PC-9 (cell line): ENCODE data around the gene TEX53. TPM values are rescaled to one million over a fixed set of nuclear protein-coding genes. Genes with fewer than 3 reads are reported as not detected.

ENCODE experiments used
- BruUV-seq: library from RNA; stranded (reverse); fragments of 400-500 nt; replicated peaks from 2 replicates; lab custom pipeline; 2021; lab: Mats Ljungman, UMichigan
- CTCF ChIA-PET: fragments of 300-600 bp; sonication (Branson Sonifier 250); formaldehyde crosslinking; loops from one replicate; lab custom pipeline; 2022; ENCODE audit warnings: antibody characterized with exemption; lab: Charles Lee
- POLR2A ChIA-PET: fragments of 300-600 bp; sonication (Branson Sonifier 250); formaldehyde crosslinking; loops from one replicate; lab custom pipeline; 2022; ENCODE audit warnings: antibody characterized with exemption; ENCODE audit not compliant: unreplicated experiment; lab: Charles Lee
- DNase-seq, 2 experiments: peaks; one replicate each; pipeline versions ENCODE4 v3.0.0 to v3.0.0-alpha.2; 2015 to 2022; ENCODE audit warnings: mixed read lengths in 1 of 2
- H2AFZ ChIP-seq: fragments of 200-600 bp; sonication (generic); 2 replicates; pipeline ENCODE4 v1.8.1; 2017; ENCODE audit warnings: antibody characterized with exemption
- H3F3A ChIP-seq: fragments of 200-600 bp; sonication (generic); 2 replicates; pipeline ENCODE4 v1.8.1; 2017; ENCODE audit warnings: antibody characterized with exemption, mild to moderate bottlenecking, low read depth; ENCODE audit not compliant: insufficient read depth
- H3K27ac ChIP-seq: fragments of 200-600 bp; sonication (generic); 2 replicates; pipeline ENCODE4 v1.6.1; 2016; ENCODE audit warnings: mixed run types
- H3K27me3 ChIP-seq: fragments of 200-600 bp; sonication (generic); 2 replicates; pipeline ENCODE4 v1.6.1; 2016; ENCODE audit warnings: low read depth, mixed run types; ENCODE audit not compliant: insufficient read depth
- H3K36me3 ChIP-seq: fragments of 200-600 bp; sonication (generic); 2 replicates; pipeline ENCODE4 v1.6.1; 2016; ENCODE audit warnings: low read depth, mixed run types
- H3K4me1 ChIP-seq: fragments of 200-600 bp; sonication (generic); replicated peaks from 2 replicates; pipeline ENCODE4 v1.6.1; 2016; ENCODE audit warnings: mixed run types; ENCODE audit not compliant: insufficient read depth
- H3K4me2 ChIP-seq: fragments of 200-600 bp; sonication (generic); 2 replicates; pipeline ENCODE4 v1.6.1; 2017; ENCODE audit warnings: mixed run types
- H3K4me3 ChIP-seq: fragments of 200-600 bp; sonication (generic); 2 replicates; pipeline ENCODE4 v1.6.1; 2016; ENCODE audit warnings: mixed run types
- H3K79me2 ChIP-seq: fragments of 200-600 bp; sonication (generic); 2 replicates; pipeline ENCODE4 v1.6.1; 2017; ENCODE audit warnings: low read depth, mixed run types
- H3K9me2 ChIP-seq: fragments of 200-600 bp; sonication (generic); 2 replicates; pipeline ENCODE4 v1.8.1; 2017; ENCODE audit warnings: mild to moderate bottlenecking; ENCODE audit not compliant: insufficient read depth
- H3K9me3 ChIP-seq: fragments of 200-600 bp; sonication (generic); 2 replicates; pipeline ENCODE4 v1.8.1; 2016; ENCODE audit warnings: low read depth; ENCODE audit not compliant: insufficient read depth
- H4K20me1 ChIP-seq: fragments of 200-600 bp; sonication (generic); 2 replicates; pipeline ENCODE4 v1.8.1; 2017; ENCODE audit not compliant: insufficient read depth
- CTCF ChIP-seq: fragments of 200-600 bp; sonication (generic); conservative IDR thresholded peaks from 2 replicates; pipeline ENCODE4 v1.6.1; 2017; ENCODE audit warnings: mixed run types, antibody characterized with exemption, mild to moderate bottlenecking, moderate library complexity
- EZH2 ChIP-seq: fragments of 200-600 bp; sonication (generic); IDR thresholded peaks from 2 replicates; pipeline ENCODE4 v1.8.0; 2017; ENCODE audit warnings: antibody characterized with exemption, low read depth
- intact Hi-C: fragments of 100-400 bp; cut with micrococcal nuclease; formaldehyde crosslinking; loops from one replicate; pipeline ENCODE4 v1.10.0; 2022; ENCODE audit not compliant: unreplicated experiment
- total RNA-seq: library from RNA; stranded (reverse); gene quantifications from 2 replicates; pipeline ENCODE4 v1.2.3, GENCODE V29; 2021

Gene TEX53
- total RNA-seq, 1 experiment from 2014 or later: not detected

- Histone ChIP-seq H3K36me3 (no peaks in the 10 kb centered on the region), H3K4me2 (no peak overlapping the region), H2AFZ (no peak overlapping the region), H3K79me2 (no peaks in the 10 kb centered on the region), H3K27me3 (no peaks in the 10 kb centered on the region), H3K9me3 (no peaks in the 10 kb centered on the region), H3K27ac (no peak overlapping the region), H3K4me3 (no peak overlapping the region), H4K20me1 (no peaks in the 10 kb centered on the region), H3K4me1 (no peaks in the 10 kb centered on the region), H3F3A (no peaks in the 10 kb centered on the region), H3K9me2 (no peaks in the 10 kb centered on the region)
- POLR2A ChIA-PET: no interaction called here
- intact Hi-C loops: loop anchor here (1.0 to 10.0 kb wide), 4 partner anchors 76 to 2002 kb away; no protein-coding TSS in a partner anchor
- peak in 1 of 2 experiments; percentile 58 for DNase-seq
- no TSS peak for BruUV-seq
- CTCF ChIA-PET: interaction anchor here (0.7 to 1.0 kb wide), 2 partner anchors 13 to 352 kb away, joined by 4 to 8 read pairs; no protein-coding TSS in a partner anchor
- no peak for TF ChIP-seq EZH2
- TF ChIP-seq CTCF: peak; percentile 96
Observed at GRCh38 chr9:114662081-114662989, 4.7 kb upstream of the TEX53 start.

- no TSS peak for BruUV-seq
- ChIA-PET POLR2A (interaction anchor here (0.6 kb wide), 1 partner anchor 257 kb away, joined by 3 read pairs; no protein-coding TSS in a partner anchor), CTCF (interaction anchor here (1.1 kb wide), 1 partner anchor 251 kb away, joined by 3 read pairs; no protein-coding TSS in a partner anchor)
- intact Hi-C loops: no loop called here
- Histone ChIP-seq H3K27me3 (no peaks in the 10 kb centered on the region), H3K27ac (no peak overlapping the region), H3K9me3 (no peaks in the 10 kb centered on the region), H3F3A (no peaks in the 10 kb centered on the region), H3K4me2 (no peak overlapping the region), H3K79me2 (no peaks in the 10 kb centered on the region), H4K20me1 (no peaks in the 10 kb centered on the region), H3K36me3 (no peaks in the 10 kb centered on the region), H3K4me3 (no peak overlapping the region), H3K9me2 (no peaks in the 10 kb centered on the region), H2AFZ (no peak overlapping the region), H3K4me1 (no peaks in the 10 kb centered on the region)
- TF ChIP-seq EZH2: no peak
- TF ChIP-seq CTCF: no peak
- DNase-seq: no peak
Observed at GRCh38 chr9:114656301-114656700, 1.3 kb downstream of the TEX53 start.

GRCh38 chr9:114655689-114656088 lies 1.9 kb downstream of the TEX53 start:
- H3K36me3 ChIP-seq: no peaks in the 10 kb centered on the region
- no peak overlapping the region for H3K4me2 ChIP-seq
- H3K9me3 ChIP-seq: no peaks in the 10 kb centered on the region
- no peaks in the 10 kb centered on the region for H3K27me3 ChIP-seq
- ChIA-PET POLR2A (no interaction called here), CTCF (interaction anchor here (0.5 kb wide), 1 partner anchor 251 kb away, joined by 12 read pairs; no protein-coding TSS in a partner anchor)
- no peaks in the 10 kb centered on the region for H3F3A ChIP-seq
- H3K79me2 ChIP-seq: no peaks in the 10 kb centered on the region
- DNase-seq: no peak
- TF ChIP-seq CTCF: no peak
- no peak for TF ChIP-seq EZH2
- H3K27ac ChIP-seq: no peak overlapping the region
- intact Hi-C loops: no loop called here
- no TSS peak for BruUV-seq
- H3K4me1 ChIP-seq: no peaks in the 10 kb centered on the region
- no peaks in the 10 kb centered on the region for H3K9me2 ChIP-seq
- H4K20me1 ChIP-seq: no peaks in the 10 kb centered on the region
- no peak overlapping the region for H3K4me3 ChIP-seq
- no peak overlapping the region for H2AFZ ChIP-seq
